ENCODE results near the gene NSUN7.

DNA sequence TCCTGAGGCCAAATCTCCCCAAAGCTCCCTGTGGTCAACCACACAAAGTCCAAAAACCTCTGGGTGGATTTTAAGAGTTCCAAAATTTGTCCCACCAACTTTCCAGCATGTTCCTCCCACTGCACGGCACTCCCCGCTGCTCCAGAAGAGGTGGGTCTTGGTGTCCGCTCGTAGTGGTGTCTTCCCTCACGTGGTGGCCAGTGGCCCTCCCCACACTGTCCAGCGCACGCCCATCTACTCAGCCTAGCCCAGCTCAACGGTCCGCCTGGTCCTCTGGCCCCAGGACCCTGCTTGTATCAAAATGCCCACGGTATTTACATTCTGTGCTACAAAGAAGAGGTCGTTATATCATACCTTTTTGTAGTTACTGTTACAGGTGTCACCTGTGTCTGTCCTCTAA is 83.5 kb downstream of the NSUN7 start:
- no peak for TF ChIP-seq EP300 (IDR thresholded peaks at IDR 0.05; ENCODE audit: low read depth)
- TF ChIP-seq POLR2A (IDR thresholded peaks at IDR 0.05) = no peak

All from transverse colon (tissue), 1 donor.